Astrocyte (in vitro differentiated cells and primary cell): ENCODE results near the gene PINLYP.

Experiments used
- CTCF ChIP-seq: IDR thresholded peaks from 2 replicates; pipeline ENCODE4 v1.5.1; 2011; ENCODE audit warnings: low read depth, mild to moderate bottlenecking, inconsistent platforms, low read length, moderate library complexity; ENCODE audit not compliant: insufficient read depth
- EZH2 ChIP-seq: IDR thresholded peaks from 2 replicates; pipeline ENCODE4 v1.6.1; 2012; ENCODE audit warnings: mild to moderate bottlenecking, low read length, inconsistent platforms; ENCODE audit not compliant: insufficient read depth

- no peak for TF ChIP-seq CTCF
- TF ChIP-seq EZH2: no peak
Observed at GRCh38 chr19:43589678-43590077, 14.1 kb downstream of the PINLYP start.
